HepG2 (cell line): ENCODE data around the gene GDPGP1.

Source experiments
- CBX5 ChIP-seq: sonication (generic); formaldehyde crosslinking; IDR thresholded peaks from 2 replicates; pipeline ENCODE4 v1.4.0; 2020; ENCODE audit warnings: missing genetic modification reagents, borderline replicate concordance
- FOXP1 ChIP-seq, 2 experiments: fragments of 450-650 bp in 1 of 2; IDR thresholded peaks; 2 replicates each; pipeline ENCODE4 v1.6.1; 2017 to 2018; ENCODE audit warnings: antibody characterized with exemption in 1 of 2
- JUN ChIP-seq: sonication (generic); formaldehyde crosslinking; IDR thresholded peaks from 2 replicates; pipeline ENCODE4 v1.4.0; 2020; ENCODE audit warnings: mild to moderate bottlenecking, missing genetic modification reagents
- REL ChIP-seq: sonication (generic); formaldehyde crosslinking; conservative IDR thresholded peaks from 2 replicates; pipeline ENCODE4 v1.8.0; 2022; ENCODE audit warnings: mild to moderate bottlenecking, missing genetic modification reagents, moderate library complexity
- SMARCE1 ChIP-seq: fragments of 450-650 bp; IDR thresholded peaks from 2 replicates; pipeline ENCODE4 v1.6.1; 2017; ENCODE audit warnings: borderline replicate concordance
- SRF ChIP-seq: IDR thresholded peaks from 2 replicates; pipeline ENCODE4 v1.6.1; 2011; ENCODE audit warnings: mild to moderate bottlenecking, low read depth, low read length, moderate library complexity
- ZNF629 ChIP-seq: sonication (generic); formaldehyde crosslinking; conservative IDR thresholded peaks from 2 replicates; pipeline ENCODE4 v1.5.0; 2020; ENCODE audit warnings: missing genetic modification reagents

- TF ChIP-seq JUN (CRISPR knock-in tag) (no peak), CBX5 (CRISPR knock-in tag) (no peak), SRF (no peak), FOXP1 (IDR thresholded peaks at IDR 0.05) (no peak), FOXP1 (CRISPR knock-in tag; IDR thresholded peaks at IDR 0.05) (no peak), ZNF629 (CRISPR knock-in tag) (no peak), REL (no peak), SMARCE1 (no peak)
Observed at GRCh38 chr15:90201944-90202375, 32.0 kb upstream of the GDPGP1 start.
